Muscle layer of colon (tissue), 2 donors: ENCODE measurements around the gene MSI2.

Experiments
- H3K27ac ChIP-seq: one replicate; pipeline ENCODE4 v1.7.0; 2013; ENCODE audit warnings: low read depth, mild to moderate bottlenecking, low read length, moderate library complexity
- H3K27me3 ChIP-seq, 2 donors: one replicate each; pipeline ENCODE4 v1.7.0; 2013; ENCODE audit warnings: low read length in 2 of 2, mild to moderate bottlenecking in 2 of 2; ENCODE audit not compliant: insufficient read depth in 2 of 2, control insufficient read depth in 1 of 2
- H3K36me3 ChIP-seq: one replicate; pipeline ENCODE4 v1.7.0; 2013; ENCODE audit warnings: mild to moderate bottlenecking, low read length; ENCODE audit not compliant: insufficient read depth
- H3K4me1 ChIP-seq: one replicate; pipeline ENCODE4 v1.7.0; 2013; ENCODE audit warnings: mild to moderate bottlenecking, low read length; ENCODE audit not compliant: insufficient read depth
- H3K4me3 ChIP-seq, 2 donors: one replicate each; pipeline ENCODE4 v1.7.0; 2013; ENCODE audit warnings: low read length in 2 of 2, low read depth in 1 of 2, mild to moderate bottlenecking in 1 of 2, moderate library complexity in 1 of 2
- H3K9ac ChIP-seq: one replicate; pipeline ENCODE4 v1.7.0; 2013; ENCODE audit warnings: low read length
- H3K9me3 ChIP-seq: one replicate; pipeline ENCODE4 v1.7.0; 2013; ENCODE audit warnings: mild to moderate bottlenecking, low read length
- donor health status: abdominal sarcoma.
- donor health status: Adenocarcinoma of cecum.

The MSI2 gene

DNA sequence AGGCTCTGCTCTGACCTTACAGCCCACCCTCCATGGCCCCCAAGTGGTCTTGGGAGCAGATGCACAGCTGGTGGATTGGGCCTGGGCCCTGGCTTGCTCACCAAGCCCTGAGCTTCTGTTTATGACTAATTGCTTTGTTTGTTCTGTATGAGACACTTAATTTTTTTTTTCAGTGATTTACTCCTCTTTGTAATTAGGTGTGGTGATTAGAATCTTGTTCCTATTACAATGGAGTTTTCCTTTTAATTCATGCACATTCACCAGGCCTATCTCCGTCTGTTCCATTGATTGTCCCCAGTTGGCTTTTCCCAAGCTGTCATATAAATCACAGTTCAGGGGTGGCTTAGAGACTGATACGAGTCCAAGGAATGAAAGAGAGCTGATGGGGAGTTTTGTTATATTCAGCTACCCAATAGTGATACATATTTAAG, 246.5 kb downstream of the MSI2 start:
- no peak overlapping the region for H3K9ac ChIP-seq
- H3K9me3 ChIP-seq, result no peaks in the 10 kb centered on the region
- no peak overlapping the region for H3K27ac ChIP-seq

GRCh38 chr17:57504208-57504607, 247.9 kb downstream of the MSI2 start:
- H3K4me3 ChIP-seq, result no peak overlapping the region
- no peak overlapping the region for H3K9ac ChIP-seq
- no peaks in the 10 kb centered on the region for H3K27me3 ChIP-seq
- no peak overlapping the region for H3K27ac ChIP-seq
- H3K36me3 ChIP-seq, result no peaks in the 10 kb centered on the region
- H3K9me3 ChIP-seq, result no peaks in the 10 kb centered on the region
- H3K4me1 ChIP-seq, result no peaks in the 10 kb centered on the region

More for the DNA sequence above, 246.5 kb downstream of the MSI2 start:
- H3K4me3 ChIP-seq, result no peak overlapping the region
- H3K36me3 ChIP-seq, result no peaks in the 10 kb centered on the region
- no peaks in the 10 kb centered on the region for H3K4me1 ChIP-seq
- no peaks in the 10 kb centered on the region for H3K27me3 ChIP-seq

DNA sequence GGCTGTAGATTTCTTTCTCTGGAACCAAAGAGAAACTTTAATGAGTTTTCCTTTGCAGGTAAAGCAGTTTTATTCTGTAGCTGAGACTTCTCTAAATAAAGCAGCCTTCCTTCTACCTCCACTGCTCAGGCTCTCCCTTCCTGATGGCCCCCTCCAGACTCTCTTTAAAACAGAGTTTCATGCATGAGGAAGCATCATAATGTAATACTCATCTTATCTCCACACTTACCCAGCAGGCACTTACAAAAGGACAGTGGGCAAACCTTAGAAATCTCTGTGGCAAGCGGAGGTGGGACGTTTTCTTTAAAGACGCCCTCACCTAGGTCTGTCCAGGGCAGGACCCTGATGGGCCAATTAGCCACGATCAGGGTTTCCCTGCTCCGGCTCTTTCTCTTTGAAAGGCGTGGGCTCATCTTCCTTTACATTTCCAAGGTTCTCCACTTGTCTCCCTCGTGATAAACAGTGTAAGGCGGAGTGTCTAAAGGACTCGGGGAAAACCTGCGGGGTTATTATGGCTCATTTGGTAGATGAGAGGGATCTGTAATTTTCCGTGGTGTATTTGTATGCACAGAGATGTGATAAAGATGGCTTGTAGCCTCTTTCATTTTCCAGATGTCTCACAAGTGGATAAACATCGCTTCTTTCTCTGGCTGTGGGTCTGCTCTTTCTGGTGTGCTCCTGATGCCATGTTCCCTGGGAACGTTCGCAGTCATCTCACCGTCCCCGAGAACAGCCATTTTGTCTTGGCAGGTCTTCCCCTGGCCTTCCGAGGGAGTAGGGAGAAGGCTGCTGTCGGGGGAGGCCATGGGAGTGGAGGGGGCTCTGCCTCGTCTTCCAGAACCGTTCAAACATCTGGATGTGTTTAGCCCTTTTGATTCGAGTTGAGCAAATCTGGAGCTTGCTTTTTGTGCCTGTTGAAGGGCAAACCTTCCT, 249.8 kb downstream of the MSI2 start:
- Histone ChIP-seq H3K4me3 (no peak overlapping the region), H3K9ac (no peak overlapping the region), H3K9me3 (no peaks in the 10 kb centered on the region), H3K27ac (no peak overlapping the region), H3K36me3 (no peaks in the 10 kb centered on the region), H3K4me1 (no peaks in the 10 kb centered on the region), H3K27me3 (no peaks in the 10 kb centered on the region)

DNA sequence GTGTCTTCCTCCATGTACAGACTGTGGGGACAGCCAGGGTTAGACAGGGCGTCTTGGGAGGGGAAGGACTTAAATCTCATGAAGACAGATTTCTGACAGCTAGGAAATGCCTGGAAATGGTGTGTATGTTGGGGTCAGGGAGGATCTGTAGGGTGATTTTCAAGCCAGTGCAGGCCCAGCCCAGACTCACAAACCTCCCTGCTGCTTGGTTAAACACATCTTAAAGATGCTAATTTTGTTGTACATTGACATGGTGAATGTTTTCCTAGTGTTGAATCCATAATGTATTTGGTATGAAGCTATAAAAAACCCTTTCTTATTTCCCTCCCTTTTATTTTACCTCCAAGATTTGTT, 250.4 kb downstream of the MSI2 start:
- Histone ChIP-seq H3K9ac (no peak overlapping the region), H3K27me3 (no peaks in the 10 kb centered on the region), H3K36me3 (no peaks in the 10 kb centered on the region), H3K4me3 (no peak overlapping the region), H3K27ac (no peak overlapping the region), H3K4me1 (no peaks in the 10 kb centered on the region), H3K9me3 (no peaks in the 10 kb centered on the region)

DNA sequence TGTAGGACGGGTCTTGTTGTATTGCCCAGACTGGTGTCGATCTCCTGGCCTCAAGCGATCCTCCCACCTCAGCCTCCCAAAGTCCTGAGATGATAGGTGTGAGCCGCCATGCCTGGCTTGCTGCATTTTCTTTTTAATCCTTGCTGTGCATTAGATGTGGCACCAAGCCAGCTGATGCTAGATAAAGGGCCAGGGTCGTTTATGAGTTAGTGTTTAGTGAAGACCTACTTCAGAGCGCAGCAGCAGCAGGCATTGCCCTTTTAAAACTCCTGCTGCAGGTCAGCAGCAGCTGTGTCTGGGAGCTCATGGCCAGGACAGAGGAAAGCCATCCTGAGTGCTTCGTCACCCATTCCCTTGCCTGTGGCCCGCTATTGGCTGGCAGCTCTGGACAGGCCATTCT, 251.5 kb downstream of the MSI2 start:
- no peaks in the 10 kb centered on the region for H3K9me3 ChIP-seq
- no peak overlapping the region for H3K4me3 ChIP-seq
- no peaks in the 10 kb centered on the region for H3K4me1 ChIP-seq
- H3K27me3 ChIP-seq, result no peaks in the 10 kb centered on the region
- no peak overlapping the region for H3K9ac ChIP-seq
- H3K36me3 ChIP-seq, result no peaks in the 10 kb centered on the region
- no peak overlapping the region for H3K27ac ChIP-seq

DNA sequence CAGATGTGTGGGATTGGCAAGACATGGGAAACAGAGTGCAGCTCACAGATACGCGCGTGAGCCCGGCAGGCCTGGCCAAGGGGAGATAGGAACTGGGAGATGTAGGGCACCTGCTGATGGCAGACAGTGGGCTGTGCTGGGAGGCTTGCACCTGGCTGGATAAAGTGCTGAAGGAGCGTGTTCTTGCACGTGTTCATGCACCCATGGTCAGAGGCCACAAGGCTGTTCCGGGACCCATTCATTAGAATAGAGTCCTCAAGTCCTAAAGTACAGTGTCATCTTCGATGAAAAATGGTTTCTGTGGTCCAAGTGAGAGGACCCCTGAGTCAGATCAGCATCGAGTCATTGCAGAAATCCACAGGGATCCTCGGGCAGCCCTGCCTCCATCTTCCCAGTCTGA, 252.3 kb downstream of the MSI2 start:
- Histone ChIP-seq H3K4me3 (no peak overlapping the region), H3K27me3 (no peaks in the 10 kb centered on the region), H3K9me3 (no peaks in the 10 kb centered on the region), H3K4me1 (no peaks in the 10 kb centered on the region), H3K27ac (no peak overlapping the region), H3K9ac (no peak overlapping the region), H3K36me3 (no peaks in the 10 kb centered on the region)

- no peaks in the 10 kb centered on the region for H3K36me3 ChIP-seq
- H3K9ac ChIP-seq, result no peak overlapping the region
Observed at GRCh38 chr17:57511475-57512123, 255.3 kb downstream of the MSI2 start.

GRCh38 chr17:57512258-57512657, 255.9 kb downstream of the MSI2 start:
- no peak overlapping the region for H3K27ac ChIP-seq
- no peak overlapping the region for H3K9ac ChIP-seq
- no peak overlapping the region for H3K4me3 ChIP-seq
- no peaks in the 10 kb centered on the region for H3K4me1 ChIP-seq
- no peaks in the 10 kb centered on the region for H3K27me3 ChIP-seq
- no peaks in the 10 kb centered on the region for H3K9me3 ChIP-seq
- H3K36me3 ChIP-seq, result no peaks in the 10 kb centered on the region

More at GRCh38 chr17:57511475-57512123, 255.3 kb downstream of the MSI2 start:
- H3K27me3 ChIP-seq, result no peaks in the 10 kb centered on the region
- H3K4me1 ChIP-seq, result no peaks in the 10 kb centered on the region
- no peak overlapping the region for H3K4me3 ChIP-seq
- no peak overlapping the region for H3K27ac ChIP-seq
- H3K9me3 ChIP-seq, result no peaks in the 10 kb centered on the region

DNA sequence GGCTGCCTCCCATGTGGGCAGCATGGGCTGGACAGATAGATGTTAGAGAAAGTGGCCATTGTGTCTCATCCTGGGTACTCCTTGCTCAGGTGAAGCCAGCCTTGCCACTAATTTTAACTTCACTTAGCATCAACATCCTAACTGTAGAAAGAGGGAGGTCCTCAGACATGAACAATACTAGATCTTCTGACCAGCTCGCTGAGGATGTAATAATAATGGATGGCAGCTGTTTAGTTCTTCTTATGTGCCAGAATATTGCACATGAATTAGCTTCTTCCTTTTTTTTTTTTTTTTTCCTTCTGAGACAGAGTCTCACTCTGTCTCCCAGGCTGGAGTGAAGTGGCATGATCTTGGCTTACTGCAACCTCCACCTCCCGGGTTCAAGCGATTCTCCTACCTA, 256.4 kb downstream of the MSI2 start:
- Histone ChIP-seq H3K4me1 (no peaks in the 10 kb centered on the region), H3K36me3 (no peaks in the 10 kb centered on the region), H3K9ac (no peak overlapping the region), H3K27me3 (no peaks in the 10 kb centered on the region), H3K4me3 (no peak overlapping the region), H3K9me3 (no peaks in the 10 kb centered on the region), H3K27ac (no peak overlapping the region)

GRCh38 chr17:57513569-57513968, 257.2 kb downstream of the MSI2 start:
- no peak overlapping the region for H3K4me3 ChIP-seq
- H3K27me3 ChIP-seq, result no peaks in the 10 kb centered on the region
- H3K4me1 ChIP-seq, result no peaks in the 10 kb centered on the region
- no peak overlapping the region for H3K27ac ChIP-seq
- H3K36me3 ChIP-seq, result no peaks in the 10 kb centered on the region
- no peak overlapping the region for H3K9ac ChIP-seq
- H3K9me3 ChIP-seq, result no peaks in the 10 kb centered on the region

GRCh38 chr17:57514614-57515013, 258.3 kb downstream of the MSI2 start:
- H3K27ac ChIP-seq, result no peak overlapping the region
- H3K4me1 ChIP-seq, result no peaks in the 10 kb centered on the region
- no peaks in the 10 kb centered on the region for H3K27me3 ChIP-seq
- H3K9ac ChIP-seq, result no peak overlapping the region
- H3K9me3 ChIP-seq, result no peaks in the 10 kb centered on the region
- H3K4me3 ChIP-seq, result no peak overlapping the region
- H3K36me3 ChIP-seq, result no peaks in the 10 kb centered on the region
